HG03060 (cell line): Measurements from ENCODE around the gene SPESP1.
"Not testable (repeated sequence)": the region's sequence is repeated elsewhere in the genome, so short reads cannot be mapped to it uniquely, and the experiment has no call there.

Source experiments
- ATAC-seq: cut with Tn5 transposase; IDR thresholded peaks from one replicate; pipeline ENCODE4 v1.9.1; 2021; ENCODE audit warnings: low read depth, moderate number of reproducible peaks; ENCODE audit not compliant: unreplicated experiment

Gene SPESP1

DNA sequence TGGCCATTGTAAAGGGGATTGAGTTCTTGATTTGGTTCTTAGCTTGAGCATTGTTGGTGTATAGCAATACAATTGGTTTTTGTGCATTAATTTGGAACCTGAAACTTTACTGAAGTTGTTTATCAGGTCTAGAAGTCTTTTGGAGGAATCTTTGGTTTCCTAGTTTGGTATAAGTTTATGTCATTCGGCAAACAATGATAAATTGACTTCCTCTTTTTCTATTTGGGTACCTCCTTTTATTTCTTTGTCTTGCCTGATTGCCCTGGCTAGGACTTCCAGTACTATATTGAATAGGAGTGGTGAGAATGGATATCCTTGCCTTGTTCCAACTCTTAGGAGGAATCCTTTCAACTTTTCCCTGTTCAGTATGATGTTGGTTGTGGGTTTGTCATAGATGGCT lies 32.1 kb downstream of the SPESP1 start:
- ATAC-seq, result no peak

DNA sequence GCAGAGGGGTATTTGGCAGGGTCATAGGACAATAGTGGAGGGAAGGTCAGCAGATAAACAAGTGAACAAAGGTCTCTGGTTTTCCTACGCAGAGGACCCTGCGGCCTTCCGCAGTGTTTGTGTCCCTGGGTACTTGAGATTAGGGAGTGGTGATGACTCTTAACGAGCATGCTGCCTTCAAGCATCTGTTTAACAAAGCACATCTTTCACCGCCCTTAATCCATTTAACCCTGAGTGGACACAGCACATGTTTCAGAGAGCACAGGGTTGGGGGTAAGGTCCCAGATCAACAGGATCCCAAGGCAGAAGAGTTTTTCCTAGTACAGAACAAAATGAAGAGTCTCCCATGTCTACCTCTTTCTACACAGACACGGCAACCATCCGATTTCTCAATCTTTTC lies 33.4 kb downstream of the SPESP1 start:
- not testable (repeated sequence) for ATAC-seq

DNA sequence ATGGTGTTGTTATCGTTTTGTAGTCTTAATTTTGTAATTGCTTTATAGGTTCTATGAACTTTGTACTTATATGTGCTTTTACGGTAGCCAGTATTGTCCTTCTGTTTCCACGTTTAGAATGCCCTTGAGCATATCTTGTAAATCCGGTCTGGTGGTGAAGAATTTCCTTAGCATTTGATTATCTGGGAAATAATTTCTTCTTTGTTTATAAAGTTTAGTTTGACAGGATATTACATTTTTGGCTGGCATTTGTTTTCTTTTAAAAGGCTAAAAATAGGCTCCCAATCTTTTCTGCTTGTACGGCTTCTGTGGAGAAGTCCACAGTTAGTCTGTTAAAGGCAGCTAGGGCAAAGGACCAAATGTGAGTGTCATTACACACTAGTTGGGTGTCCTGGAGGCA lies 36.7 kb downstream of the SPESP1 start:
- ATAC-seq, result no peak

DNA sequence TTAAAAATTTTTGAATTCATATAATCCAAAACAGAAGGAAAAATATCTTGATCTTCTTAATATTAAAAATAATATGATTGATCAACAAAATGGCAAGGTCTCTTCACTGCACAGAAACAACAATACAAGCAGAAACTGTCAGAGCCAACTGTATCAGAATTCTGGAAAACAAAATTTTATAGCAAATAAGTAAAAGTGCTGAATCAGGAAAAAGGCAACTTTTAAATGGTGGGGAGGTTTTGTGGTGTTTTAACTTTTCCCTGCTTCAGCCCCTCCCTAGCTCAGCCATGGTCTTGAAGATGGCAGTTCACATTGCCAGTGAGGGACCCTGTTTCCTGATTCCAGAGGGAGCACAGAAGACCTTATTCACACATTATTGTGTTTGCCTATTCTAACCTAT lies 37.6 kb downstream of the SPESP1 start:
- ATAC-seq, result no peak

DNA sequence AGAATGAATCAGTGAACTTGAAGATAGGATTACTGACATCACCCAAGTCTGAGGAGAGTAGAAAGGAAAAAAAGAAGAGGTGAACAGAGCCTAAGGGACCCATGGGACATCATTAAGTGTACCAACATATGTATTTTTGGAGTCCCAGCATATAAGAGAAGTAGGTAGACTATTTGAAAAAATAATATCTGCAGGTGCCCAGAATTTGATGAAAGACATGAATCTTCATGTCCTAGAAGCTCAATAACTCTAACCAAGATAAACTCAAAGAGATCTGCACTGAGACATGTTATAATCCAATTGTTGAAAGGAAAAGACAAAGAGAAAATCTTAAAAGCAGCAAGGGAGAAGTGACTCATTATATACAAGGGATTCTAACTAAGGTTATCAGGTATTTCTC lies 39.0 kb downstream of the SPESP1 start:
- ATAC-seq, result no peak

DNA sequence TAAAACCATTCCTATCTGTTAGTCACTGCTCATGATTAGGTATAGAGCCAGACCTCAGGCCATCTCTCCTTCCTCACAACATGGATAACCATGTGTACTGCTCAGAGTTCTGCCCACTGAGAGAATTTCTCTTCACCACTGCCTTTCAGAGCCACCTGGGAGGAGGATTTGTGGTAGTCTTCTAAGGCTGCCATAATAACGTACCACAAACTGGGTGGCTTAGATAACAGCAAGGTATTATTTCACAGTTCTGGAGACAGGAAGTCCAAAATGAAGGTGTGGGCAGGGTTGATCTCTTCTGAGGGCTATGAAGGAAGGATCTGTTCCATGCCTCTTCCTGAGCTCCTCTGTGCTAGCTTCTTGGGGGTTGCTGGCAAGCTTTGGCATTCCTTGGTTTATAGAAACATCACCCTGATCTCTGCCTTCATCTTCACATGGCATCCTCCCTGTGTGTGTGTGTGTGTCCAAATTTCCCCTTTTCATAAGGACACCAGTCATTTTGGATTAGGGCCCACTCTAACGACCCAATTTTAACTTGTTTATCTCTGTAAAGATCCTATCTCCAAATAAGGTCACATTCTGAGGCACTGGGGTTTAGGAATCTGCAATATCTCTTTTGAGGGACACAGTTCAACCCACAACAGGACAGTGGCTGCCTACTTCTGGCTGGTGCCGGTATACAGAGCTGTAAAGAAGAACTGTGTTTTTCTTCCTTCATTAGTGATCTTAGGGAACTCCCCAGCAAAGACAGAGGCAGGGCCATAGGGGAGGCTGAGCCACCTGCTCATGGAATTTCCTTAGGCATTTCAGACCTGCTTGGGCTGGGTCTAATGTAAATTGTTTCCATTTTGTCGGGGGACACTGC lies 42.1 kb downstream of the SPESP1 start:
- ATAC-seq, result no peak

DNA sequence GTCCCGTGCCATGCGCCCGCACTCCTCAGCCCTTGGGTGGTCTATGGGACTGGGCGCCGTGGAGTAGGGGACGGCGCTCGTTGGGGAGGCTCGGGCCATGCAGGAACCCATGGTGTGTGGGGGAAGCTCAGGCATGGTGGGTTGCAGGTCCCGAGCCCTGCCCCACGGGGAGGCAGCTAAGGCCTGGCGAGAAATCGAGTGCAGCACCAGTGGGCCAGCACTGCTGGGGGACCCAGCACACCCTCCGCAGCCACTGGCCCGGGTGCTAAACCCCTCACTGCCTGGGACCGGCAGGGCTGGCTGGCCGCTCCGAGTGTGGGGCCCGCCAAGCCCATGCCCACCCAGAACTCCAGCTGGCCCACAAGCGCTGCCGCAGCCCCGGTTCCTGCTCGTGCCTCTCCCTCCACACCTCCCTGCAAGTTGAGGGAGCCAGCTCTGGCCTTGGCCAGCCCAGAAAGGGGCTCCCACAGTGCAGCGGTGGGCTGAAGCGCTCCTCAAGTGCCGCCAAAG lies 45.4 kb downstream of the SPESP1 start:
- not testable (repeated sequence) for ATAC-seq

DNA sequence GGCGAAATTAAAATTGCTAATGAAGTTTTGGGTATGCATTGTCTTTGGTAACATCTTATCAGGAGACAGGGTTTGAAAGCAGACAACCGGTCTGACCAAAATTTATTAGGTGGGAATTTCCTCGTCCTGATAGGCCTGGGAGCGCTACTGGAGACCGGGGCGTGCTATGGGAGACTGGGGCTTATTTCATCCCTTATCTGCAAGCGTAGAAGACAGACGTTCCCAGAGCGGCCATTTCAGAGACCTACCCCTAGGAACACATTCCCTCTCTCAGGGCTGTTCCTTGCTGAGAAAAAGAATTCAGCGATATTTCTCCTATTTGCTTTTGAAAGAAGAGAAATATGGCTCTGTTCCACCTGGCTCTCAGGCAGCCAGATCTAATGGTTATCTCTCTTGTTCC lies 47.1 kb downstream of the SPESP1 start:
- ATAC-seq, result not testable (repeated sequence)

DNA sequence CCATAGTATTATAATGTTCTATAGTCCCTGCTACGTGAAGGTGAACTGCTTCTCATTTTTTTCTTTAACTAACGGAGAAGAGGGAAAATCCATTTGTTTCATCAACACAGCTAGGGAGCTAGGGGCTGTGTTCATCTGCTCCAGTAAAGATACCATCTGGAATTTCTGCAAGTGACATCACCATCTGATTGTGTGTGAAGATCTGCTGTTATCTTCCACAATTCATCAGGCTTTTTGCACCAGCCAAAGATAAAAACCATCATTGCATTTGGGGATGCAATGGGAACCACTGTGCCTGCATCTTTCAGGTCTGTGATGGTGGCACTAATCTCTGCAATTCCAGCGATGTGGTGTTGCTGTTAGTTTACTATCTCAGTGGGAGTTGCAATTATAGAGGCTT lies 48.7 kb downstream of the SPESP1 start:
- ATAC-seq, result no peak

DNA sequence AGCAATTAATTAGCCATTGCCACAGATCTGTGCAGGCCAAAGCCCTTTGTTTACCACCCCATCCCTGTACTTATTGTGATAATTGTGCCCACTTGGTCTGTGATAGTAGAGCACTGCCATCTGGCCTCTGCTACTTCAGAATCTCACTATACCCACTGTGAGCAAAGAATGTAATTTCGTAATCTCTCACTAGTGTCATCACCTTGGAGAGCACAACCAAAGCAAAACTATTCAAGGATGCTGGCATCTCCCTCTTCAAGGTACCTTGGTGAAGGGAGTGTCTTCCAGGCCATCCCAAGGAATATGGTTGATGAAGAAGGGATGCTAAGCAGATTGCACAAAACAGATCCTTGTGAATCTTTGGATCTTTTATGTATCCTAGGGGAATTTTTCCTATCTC lies 49.5 kb downstream of the SPESP1 start:
- no peak for ATAC-seq

DNA sequence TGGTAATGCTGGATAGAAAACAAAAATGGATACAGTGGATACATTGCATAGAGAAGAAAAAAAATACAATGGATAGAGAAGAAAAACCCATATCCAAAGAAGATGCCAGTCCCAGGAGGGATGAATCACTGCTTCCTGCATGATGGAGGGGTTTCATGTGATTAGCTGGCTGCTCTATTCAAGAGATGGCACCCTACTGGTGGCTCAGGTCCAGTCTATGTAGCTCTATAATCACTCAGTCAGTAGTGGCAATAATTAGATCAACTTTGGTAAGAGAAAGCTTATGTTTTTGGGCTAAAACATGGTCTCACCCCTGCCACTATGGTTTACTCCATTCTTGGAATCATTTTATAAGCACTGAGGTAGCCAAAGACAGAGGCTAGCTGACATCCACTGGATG lies 50.5 kb downstream of the SPESP1 start:
- no peak for ATAC-seq

DNA sequence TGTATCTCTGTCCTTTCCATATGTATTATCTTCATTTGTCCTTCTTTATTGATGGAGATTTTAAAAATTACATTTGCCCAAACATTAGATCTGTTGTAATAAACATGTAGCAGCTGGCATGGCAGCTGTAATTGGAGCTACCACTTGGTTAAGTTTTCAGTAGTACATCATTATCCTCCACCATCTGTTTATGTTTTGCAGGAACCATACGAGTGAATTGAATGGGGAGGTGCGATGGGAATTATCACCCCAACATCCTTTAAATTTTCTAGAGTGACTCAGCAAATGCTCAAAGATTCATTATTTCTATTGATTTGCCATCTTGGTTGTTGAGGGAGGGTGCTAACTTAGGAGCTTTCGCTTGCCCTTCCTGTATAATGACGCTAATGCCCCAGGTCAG lies 51.6 kb downstream of the SPESP1 start:
- ATAC-seq, result no peak

DNA sequence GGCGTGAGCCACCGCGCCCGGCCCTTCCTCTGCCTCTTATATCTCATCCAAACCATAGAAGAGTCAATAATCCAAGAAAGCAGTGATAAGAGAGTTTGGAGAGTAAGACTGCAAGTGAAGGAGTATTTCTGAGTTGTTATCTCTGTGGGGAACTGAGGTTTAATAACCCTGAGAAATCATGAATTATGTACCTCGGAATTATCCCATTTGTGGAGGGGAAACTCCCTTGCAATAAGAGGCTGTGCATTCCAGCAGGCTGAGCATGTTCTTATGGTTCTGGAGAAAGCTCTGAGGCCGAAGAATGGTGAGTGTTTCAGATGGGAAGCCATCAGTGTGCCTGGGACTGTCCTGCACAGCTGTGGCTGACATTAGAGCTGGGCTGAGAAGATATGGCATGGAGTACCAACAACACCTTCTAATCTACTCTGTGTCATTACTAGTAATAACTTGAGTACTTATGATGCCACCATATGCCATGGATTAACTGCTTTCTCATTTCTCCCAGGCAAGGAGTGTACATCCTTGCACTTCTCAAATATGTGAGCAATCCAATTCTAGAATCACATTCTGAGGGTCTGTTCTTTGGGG lies 52.7 kb downstream of the SPESP1 start:
- no peak for ATAC-seq

DNA sequence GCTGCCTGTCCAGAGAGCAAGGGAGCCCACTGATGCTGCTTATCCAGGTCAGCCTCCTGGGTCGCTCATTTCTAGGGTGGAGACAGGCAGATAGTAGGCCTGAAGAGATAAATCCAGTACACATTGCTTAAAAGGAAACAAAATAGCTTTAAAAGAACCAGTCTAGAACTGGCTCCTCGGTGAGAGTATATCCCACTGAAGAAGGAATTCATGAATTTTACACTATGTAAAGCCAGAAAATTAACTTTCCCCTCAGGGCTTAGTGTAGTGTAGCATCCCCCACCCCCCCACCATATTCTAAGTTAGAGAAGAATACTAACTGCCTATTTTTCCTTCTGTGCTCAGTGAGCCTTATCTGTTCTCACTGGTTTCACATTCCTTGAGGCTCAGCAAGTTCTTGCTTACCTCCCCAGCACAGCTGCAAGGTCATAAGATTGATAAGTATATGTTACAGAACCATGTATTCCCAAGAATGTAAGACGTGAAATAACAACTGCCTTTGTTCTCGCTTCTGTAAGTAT lies 53.7 kb downstream of the SPESP1 start:
- no peak for ATAC-seq

DNA sequence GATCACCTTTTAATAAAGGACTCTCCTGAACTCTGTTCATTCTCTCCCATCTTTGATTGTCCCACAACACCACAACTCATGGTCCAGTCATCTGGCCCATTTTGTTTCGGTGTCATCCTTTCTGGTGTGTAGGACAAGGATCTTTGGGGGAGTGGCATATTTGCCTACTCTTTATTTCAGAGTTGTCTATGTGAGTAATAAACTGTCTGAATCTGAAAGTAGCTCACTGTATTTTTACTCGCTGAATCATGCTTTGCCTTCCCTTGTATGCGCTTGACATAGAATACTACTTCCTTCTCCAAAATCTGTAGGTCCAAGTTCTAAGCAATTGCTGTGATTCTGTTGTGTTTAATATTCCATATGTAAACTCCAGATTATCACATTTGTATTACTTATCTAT lies 54.3 kb downstream of the SPESP1 start:
- ATAC-seq, result no peak

DNA sequence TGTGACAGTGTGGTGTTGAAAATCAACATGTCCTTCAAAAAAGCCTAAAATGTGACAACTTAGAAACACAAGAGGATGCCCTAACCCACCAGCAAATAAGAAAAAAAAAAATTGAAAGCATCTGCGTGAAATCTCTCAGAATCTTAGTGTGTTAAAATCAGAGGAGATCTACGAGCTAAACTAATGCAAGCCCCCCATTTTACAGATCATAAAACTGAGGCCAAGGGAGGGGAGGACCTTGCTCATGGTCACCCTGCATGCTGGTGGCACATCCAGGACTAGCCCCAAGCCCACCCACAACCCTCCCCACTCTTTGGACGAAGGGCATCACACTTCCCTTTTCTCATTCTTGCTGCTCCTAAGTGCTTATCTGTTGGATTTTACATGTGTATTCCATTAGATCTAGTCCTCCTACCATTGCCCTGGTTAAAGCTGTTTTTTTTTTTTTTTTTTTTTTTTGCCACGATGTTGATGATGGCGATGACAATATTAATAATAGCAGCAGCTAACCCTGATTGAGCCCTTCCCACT lies 55.1 kb downstream of the SPESP1 start:
- no peak for ATAC-seq

DNA sequence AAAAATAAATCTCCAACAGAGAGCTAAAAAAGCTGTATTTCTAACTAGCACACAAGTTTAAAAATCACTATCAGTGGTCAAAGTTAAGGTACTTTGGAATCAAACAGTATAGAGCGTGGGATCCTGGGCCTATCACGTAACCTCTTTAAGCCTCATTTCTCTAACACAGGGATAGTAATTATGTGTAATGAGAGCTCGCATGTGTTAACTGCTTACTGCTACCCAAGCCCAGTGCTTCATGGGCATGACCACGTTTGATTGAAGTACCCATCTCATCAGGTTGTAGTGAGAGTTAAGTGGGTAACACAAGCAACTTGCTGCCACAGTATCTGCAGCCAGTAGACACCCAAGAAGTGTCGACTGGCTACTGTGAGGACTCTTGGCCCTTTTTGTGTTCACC lies 56.0 kb downstream of the SPESP1 start:
- ATAC-seq, result no peak

DNA sequence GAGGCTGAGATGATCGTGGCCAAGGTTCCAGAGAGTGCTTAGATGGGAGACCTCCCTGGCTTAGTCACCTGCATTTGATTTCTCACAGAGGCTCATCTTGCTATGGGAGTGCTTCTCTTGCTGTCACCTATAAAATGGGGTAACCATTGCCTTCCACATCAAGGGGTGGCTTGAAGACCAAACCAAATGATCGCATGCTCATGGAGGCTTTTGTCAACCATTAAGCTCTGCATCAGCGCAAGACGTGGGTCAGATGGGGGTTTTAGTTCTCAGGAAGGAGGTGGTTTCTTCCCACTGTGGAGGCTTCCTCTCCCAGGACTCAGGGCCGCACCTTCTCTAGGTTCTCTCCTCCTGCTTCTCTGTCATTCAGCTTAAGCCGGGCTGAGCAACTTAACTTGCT lies 56.8 kb downstream of the SPESP1 start:
- ATAC-seq, result no peak

DNA sequence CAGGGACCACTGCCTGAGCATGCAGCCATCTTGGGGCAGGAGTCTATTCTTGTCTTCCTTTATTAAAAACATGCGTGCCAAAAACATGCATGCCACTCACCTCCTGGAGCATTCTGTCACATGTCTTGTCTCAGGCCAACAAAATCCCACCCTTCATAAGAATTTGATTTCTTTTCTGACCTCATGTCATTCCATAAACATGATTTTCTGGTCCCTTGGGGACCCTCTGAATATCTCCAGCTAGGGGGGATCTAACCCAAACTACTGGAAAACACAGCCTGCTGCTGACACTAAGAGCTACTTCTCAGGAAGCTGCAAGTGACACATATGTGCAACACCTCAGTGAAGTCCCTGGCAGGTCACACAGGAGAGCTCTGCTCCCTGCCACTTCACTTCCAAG lies 57.4 kb downstream of the SPESP1 start:
- no peak for ATAC-seq

DNA sequence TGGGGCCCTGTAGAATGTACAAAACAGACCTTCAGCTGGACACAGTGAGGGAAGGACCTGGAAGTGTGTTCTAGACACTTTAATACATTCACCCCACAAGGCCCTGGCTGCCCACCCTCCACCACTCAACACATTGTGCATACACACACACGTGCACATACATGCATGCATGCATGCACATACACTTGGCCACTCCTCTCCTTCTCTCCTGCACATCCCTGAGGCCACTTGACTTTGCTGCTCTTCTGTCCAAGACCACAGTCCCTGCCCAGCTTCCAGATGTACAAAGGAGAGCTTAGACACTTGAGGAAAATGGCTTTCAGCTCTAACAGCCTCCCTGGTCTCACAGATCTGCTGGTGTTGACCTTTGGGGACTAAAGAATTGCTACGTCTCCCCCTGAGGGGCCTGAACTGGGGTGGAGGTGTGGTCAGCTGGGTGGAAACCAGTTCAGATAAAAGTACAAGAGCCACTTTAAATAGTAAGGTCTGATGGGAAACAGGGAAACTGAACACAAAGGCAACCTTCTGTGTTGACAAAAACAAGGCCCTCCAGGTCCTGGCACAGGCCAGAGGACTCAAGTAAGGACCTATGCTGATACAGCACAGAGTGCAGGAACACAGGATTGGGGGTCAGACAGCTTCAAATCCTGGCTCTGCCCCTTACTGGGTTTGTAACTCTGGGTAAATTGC lies 59.4 kb downstream of the SPESP1 start:
- ATAC-seq, result no peak
